NCI-H226 (cell line): Measurements from ENCODE around the gene MDM4.
"Not testable (repeated sequence)": the region's sequence is repeated elsewhere in the genome, so short reads cannot be mapped to it uniquely, and the experiment has no call there.

Source experiments
- DNase-seq: peaks from one replicate; pipeline ENCODE4 v3.0.0-alpha.2; 2015

Gene MDM4

DNA sequence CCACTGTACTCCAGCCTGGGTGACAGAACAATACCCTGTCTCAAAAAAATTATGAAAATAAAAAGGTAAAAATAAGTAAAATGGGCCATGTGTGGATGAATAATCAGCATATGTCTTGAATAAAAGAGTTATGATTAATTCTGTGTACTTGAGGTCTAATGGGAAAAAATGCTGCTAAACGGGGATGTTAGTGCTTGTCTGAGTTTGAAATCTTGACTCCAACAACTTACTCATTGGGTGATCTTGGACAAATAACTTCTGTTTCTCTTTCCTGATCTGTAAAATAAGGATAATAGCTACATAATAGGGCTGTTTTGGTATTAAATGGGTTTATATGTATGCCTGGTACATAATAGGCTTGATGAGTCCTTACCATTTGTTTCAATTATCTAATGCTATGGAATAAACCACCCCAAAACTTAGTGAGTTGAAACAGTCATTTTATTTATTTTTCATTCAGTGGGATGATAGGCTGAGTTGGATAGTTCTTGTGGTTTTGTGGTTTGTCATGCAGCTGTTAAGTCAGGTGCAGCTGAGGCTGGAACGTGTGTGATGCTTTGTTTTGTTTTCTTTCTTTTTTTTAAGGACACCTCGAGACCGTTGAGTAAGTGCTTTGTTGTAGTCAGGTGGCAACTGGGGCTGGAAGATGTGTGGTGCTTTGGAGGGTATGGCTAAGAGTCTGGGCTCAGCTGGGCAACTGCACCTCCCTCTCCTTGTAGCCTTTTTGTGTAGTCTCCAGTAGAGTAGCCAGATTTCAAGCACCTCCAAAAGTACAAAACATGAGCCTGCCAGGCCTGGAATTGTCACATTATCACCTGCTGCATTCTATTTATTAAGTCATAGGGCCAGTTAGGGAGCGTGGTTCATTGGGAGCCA, 4.9 kb downstream of the MDM4 start:
- DNase-seq = no peak

- DNase-seq = not testable (repeated sequence)
Measured at GRCh38 chr1:204521941-204522521, 5.8 kb downstream of the MDM4 start.

GRCh38 chr1:204523605-204524215, 7.5 kb downstream of the MDM4 start:
- no peak for DNase-seq

GRCh38 chr1:204524986-204525385, 8.8 kb downstream of the MDM4 start:
- no peak for DNase-seq

GRCh38 chr1:204528241-204528640, 12.0 kb downstream of the MDM4 start:
- DNase-seq = no peak

GRCh38 chr1:204528677-204529076, 12.5 kb downstream of the MDM4 start:
- no peak for DNase-seq

DNA sequence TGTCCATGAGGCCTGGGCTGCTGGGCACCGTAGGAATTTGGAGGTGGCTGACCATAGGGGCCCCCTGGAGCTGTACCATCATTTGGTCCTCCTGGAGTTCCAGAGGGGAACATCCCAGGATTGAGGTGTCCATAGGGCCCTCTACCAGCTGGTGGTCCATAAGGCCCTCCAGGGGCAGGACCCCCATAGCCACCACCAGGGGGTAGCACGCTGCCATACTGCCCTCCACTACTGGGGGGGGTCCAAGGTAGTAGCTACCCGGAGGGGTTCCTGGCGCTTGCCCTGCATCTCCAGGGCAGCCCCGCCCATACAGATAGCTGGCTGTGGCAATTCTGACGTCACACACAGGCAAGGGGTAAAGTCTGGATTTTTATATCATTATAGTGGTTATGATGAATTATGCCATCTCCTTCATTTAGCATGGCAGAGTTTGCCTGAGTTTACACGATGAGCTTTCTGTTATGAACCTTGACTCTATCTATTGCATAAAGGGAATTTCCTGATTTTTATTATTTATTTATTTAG, 13.2 kb downstream of the MDM4 start:
- no peak for DNase-seq

DNA sequence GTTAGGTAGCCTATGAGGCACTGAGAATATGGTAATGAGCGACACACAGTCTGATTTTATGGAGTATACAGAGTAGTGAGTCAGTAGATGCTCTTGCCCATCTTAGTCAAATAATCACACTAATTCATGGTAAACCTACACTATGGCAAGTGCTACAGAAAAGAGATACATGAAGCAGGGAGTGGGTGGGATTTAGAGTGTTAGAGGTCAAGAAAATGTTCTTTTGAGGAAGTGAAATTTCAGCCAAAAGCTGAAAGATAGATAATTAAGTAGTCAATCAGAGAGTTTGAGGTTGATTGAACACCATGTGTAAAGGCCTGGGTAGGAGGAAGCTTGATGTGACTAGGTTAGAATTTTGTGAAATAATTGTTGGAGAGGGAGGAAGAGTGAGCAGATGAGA, 14.7 kb downstream of the MDM4 start:
- DNase-seq = no peak

DNA sequence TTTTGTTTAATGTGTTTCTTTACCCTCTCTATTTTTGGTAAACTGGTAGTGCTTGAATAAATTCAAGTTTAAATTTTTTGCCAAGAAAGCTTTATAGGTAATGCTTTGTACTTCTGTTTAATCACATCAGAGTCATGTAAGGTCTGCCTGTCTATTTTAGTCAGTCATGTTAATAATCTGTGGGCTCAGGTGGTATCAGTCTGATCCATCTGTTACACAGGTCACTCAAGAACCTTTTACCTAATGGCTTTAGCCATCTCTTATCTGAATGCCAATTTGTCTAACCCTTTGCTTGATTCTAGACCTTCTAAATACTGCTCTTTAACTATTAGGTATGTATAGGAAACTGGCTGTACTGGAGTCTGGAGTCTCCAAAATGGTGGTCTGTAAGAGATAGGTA, 16.6 kb downstream of the MDM4 start:
- no peak for DNase-seq

- DNase-seq = no peak
Measured at GRCh38 chr1:204541626-204542025, 25.4 kb downstream of the MDM4 start.

- peak; percentile 11 for DNase-seq
Measured at GRCh38 chr1:204544321-204544720, 28.1 kb downstream of the MDM4 start.

DNA sequence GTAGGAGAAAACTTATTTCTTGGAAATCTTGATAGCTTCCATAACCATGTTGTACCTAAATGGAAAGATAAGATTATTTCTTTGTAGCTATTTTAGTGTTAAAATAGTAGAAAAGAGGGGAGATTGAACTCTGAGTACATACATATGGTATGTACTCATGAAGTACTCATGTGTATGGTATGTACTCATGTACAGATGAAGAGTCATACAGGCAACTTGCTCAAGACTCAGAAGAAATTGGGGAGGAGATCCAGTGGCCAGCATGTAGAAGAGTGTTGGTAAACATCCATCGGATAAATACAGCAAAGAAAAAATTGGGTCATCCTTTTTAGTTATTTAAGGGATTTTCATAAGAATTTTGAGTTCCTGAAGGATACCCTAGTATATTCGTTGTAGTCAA, 29.0 kb downstream of the MDM4 start:
- DNase-seq = no peak

- no peak for DNase-seq
Measured at GRCh38 chr1:204545881-204546280, 29.7 kb downstream of the MDM4 start.

- DNase-seq = no peak
Measured at GRCh38 chr1:204548265-204548664, 32.1 kb downstream of the MDM4 start.

GRCh38 chr1:204549313-204549712, 33.1 kb downstream of the MDM4 start:
- no peak for DNase-seq

- no peak for DNase-seq
Measured at GRCh38 chr1:204550926-204551325, 34.7 kb downstream of the MDM4 start.

DNA sequence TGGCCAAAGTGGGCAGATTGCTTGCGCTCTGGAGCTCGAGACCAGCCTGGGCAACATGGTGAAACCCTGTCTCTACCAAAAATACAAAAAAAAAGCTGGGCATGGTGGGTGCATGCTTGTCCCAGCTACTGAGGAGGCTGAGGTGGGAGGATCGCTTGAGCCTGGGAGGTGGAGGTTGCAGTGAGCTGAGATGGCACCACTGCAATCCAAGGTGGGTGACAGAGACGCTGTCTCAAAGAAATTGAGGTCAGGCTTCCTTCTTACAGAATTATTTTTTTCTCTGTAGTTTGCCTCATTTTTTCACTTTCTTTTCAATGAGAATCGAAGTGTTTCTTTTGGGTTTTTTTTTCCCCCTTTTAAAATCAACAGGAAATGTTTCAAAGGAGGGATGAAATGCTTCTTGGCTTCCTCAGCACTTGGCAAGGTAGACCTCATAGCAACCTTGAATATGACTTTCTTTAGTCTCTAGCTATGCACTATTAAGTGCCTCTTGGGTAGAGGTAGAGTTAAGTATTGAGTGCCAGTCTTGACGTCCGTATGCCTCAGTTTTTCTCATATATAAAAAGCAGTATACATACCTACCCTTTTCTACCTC, 40.3 kb downstream of the MDM4 start:
- DNase-seq = no peak

- no peak for DNase-seq
Measured at GRCh38 chr1:204558467-204558866, 42.3 kb downstream of the MDM4 start.

DNA sequence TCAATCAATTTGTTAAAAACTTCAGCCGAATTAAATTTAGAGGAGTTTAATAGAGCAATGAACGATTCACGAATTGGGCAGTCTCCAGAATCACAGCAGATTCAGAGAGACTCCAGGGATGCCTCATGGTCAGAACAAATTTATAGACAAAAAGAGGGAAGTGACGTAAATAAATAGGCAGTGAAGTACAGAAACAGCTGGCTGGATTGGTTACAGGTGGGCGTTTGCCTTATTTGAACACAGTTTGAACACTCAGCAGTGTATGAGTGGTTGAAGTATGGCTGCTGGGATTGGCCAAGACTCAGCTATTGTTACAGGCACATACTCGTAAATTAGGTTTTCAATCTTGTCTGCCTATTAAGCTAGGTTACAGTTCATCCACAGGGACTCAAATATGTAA, 43.8 kb downstream of the MDM4 start:
- DNase-seq = not testable (repeated sequence)

DNA sequence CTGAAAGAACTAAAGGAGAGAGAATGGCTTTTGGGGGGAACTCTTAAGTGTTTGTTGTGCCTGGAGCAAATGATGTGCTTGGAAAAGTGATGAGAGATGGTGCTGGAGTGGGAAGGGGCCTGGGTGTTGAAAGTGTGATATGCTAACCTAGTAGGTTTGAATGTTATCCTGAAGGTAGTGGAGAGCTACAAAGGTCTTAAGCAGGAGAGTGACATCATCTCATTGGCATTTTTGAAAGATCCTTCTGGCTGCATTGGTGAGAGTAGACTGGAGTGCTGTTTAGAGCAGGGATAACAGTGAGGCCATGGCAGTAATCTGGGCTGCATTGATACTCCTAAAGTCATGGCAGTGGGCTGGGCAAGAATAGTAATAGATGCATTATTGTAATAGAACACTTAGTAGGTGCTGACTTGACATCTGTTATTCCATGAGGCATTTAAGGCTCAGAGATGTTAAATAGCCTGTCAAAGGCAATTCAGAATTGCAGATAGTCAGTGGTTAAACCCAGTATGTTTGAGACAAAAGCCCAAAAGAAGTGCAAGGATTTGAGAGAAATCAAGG, 44.5 kb downstream of the MDM4 start:
- DNase-seq = peak; percentile 60

DNA sequence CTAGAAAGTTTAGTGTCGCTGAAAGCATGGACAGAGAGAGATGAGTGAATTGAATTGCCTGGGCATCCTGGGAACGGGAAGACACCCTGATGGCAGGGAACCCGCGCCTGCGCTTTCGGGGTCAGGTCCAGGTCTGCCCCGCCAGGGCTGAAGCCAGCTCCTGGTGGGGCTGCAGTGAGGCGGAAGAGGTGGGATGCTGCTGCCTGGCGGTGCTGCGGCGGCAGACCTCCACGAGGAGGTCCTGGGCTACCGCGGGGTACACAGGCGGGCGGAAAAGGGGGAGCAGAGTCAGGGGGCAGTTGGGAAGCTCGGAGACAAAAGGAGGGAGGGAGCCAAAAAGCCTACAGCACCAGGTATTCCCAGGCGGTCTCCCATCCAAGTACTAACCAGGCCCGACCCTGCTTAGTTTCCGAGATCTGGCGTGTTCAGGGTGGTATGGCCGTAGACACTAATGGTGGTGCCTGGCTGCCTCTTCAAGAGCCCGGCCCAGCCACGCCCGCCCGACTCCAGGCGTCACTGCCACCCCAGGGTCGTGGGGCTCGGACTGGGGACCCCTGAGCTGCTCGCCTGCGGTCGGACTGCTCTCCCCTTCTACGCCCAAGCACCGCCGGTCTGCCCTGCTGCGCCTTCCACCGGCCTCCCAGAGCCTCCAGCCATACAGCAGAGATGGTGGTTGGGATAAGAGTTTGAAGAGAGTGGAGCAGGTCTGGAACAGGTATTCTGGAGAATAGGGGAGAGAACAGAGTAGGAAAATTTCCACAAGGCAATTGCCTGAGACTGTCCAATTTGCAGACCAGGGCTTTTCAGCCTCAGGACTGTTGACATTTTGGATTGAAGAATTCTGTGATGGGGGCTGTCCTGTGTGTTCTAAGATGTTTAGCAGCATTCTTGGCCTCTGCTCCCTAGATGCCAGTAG, 46.1 kb downstream of the MDM4 start:
- no peak for DNase-seq

DNA sequence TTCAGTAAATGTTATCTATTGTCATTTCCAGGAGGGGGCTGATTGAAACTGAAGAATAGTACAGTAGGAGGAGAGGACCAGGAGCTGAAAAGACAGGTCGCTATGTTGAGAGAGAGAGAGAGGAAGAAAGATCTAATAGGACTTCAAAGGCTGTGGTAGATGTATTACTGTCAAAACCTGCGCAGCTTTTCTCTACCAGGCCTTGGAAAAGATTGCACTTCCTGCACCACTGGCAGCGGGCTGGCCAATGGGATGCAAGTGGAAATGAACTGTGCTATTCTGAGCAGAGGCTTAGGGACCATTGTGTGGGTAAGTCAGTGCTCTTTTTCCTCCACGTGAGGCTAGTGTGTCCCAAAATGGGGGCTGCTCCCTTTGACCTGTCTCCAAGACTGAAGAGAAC, 47.1 kb downstream of the MDM4 start:
- DNase-seq = no peak
